OCI-LY1 (cell line): ENCODE measurements around the gene PCBP1.

ENCODE experiments used
- CTCF ChIP-seq: fragments of 200-600 bp; sonication (generic), shearing (Covaris generic); IDR thresholded peaks from 2 replicates; pipeline ENCODE4 v1.5.1; 2017; ENCODE audit warnings: mild to moderate bottlenecking, antibody characterized with exemption, low read length, moderate library complexity, mixed read lengths
- EZH2 ChIP-seq: fragments of 200-600 bp; sonication (generic), shearing (Covaris generic); IDR thresholded peaks from 2 replicates; pipeline ENCODE4 v1.8.0; 2017; ENCODE audit warnings: borderline replicate concordance, mixed run types, mild to moderate bottlenecking, antibody characterized with exemption, low read length, moderate library complexity, mixed read lengths

- no peak for TF ChIP-seq CTCF
- no peak for TF ChIP-seq EZH2
These were observed 1.5 kb upstream of the PCBP1 start for GRCh38 chr2:70085711-70086277.
